Islet of Langerhans (tissue), 1 donor: ENCODE measurements around the gene FEV.
"Not testable (repeated sequence)": the region's sequence is repeated elsewhere in the genome, so short reads cannot be mapped to it uniquely, and the experiment has no call there.

Experiments
- FAIRE-seq: peaks from one replicate; lab custom pipeline; 2011; peaks lifted over from hg19 to GRCh38; lab: Jason Lieb, UNC

Gene FEV

DNA sequence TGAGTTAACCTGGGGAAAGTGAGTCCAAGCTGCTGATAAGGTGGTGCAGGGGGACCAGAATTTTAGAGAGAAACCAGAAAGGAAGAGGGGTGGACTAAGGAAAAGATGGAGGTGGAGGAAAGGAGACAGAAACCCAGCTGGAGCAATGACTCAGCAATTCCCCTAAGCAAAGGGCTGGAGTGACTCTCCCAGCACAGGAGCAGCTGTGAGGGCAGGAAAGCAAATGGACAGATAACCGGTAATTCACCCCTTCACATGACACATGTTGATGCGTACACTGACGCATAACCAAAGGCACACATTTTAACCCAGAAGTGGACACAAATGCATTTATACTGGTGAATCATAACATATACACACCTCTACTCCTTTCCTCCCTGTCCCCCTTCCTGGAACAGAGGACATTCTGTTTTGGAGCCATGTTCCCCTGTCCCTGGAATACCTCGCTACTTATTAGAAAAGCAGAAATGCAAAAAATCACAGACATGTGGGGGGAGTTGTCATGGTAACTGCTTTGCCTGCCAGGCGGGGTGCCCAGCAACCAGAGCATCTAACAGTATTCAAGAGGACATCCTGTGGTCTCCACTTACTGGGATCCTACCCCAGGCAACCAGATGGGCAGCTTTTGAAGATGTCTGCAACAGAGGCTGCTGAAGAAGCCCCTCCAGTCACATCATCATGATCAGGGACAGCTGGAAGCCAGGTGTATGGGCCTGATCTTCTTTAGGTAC, 20.8 kb downstream of the FEV start:
- peak; percentile 96 for FAIRE-seq

DNA sequence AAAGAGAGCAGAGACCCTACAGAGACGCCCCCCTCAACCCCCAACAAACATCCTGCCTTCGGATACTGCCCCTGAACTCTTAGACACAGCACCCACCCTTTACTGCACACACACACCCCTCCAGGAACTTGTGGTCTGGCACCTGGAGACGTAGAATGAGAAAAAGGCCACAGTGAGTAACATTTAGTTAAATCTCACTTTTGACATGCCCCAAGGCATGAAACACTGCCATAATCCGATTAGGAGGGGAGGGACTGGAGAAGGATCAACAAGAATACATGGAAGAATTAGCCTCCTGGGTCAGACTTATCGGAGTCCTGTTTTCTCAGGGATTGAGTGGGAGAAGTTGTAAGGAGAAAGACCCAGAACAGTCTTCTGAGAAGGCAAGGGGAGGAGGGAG, 21.4 kb downstream of the FEV start:
- FAIRE-seq: no peak

DNA sequence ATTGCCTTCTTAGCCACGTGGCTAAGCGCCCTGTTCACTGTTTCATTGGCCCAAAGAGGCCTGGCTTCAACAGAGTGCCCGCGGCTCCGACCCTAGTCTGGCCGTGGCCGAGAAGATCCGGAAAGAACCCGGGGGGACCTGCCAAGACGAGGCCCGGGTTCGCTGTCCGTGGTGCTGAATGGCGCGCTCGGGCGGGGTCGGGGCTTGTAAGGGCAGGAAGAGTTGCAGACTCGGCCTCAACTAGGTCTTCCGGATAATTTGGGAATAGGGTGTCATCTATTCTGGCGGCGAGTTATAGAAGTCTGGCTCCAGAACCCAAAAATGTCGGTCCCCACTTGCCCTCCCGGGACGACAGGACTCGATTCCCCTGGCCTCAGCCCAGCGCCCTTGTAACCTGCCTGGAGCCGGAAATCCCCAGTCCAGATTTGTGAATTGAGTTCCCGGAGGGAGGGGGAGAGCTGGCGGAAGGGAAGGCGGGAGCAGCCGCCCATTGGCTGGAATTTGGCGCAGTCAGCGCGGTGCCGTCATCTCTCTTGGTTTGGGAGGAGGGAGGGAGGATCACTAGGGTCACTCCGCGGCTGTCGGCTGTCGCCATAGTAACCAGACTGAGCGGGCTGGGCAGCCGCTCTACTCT, 22.0 kb downstream of the FEV start:
- peak; percentile 93 for FAIRE-seq

DNA sequence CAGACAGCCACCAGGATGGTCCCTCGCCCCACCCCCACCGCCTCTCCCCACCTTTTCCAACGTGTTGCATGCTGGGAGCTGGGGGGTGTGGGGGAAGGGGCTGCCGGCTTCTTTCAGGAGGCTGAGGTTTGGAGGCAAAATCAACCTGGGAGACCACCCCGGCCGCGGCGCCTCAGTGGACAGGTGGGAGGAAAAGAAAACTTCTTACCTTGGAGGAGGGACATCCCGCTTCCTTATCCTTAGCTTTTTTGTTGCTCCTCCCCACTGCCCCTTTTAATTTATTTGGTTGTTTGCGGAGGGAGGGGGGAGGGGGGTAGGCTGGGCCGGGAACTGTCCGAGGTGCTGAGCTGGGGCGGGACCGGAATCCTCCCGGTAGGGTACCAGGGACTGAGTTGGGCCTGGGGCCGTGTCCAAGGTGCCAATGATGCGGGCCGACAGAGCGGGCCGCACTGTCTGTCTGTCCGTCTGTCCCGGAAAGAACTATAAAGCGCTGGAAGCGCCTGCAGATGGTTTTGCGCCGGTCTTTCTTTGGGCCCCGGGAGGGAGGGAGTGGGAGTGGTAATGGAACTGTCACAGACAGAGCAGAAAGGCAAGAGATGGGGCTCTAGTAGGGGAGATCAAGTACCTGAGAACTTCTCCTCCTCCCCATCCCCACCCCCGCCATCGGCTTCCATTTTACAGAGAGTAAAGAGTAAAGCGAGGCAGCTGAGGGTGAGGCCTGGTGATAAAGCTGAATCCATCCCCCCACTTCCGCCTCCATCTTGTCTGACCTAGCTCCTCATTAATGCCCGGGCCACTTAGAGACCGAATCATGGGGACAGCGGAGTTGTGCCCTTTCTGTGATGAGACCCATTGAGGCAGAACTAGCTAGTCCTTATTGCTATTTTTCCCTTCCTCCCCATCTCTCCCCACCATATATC, 23.1 kb downstream of the FEV start:
- FAIRE-seq: no peak

DNA sequence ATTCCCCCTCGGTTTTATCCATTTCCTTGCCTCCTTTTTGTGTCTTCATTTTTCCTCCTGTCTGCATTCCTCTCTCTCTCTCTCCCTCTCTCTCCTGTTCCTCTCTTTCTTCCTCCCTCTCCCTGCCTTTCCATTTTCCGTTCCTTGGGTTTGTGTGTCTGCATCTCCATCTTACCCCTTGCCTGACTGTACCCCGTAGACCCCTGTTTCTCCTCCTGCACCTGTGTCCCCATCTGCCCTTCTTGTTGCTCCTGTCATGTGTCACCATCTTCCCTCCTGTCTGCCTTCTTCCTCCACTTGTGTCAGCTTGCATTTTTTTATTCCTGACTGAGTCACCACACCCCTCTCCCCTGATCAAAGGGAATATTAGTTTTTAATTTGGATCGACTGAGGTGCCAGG, 23.8 kb downstream of the FEV start:
- FAIRE-seq: no peak

DNA sequence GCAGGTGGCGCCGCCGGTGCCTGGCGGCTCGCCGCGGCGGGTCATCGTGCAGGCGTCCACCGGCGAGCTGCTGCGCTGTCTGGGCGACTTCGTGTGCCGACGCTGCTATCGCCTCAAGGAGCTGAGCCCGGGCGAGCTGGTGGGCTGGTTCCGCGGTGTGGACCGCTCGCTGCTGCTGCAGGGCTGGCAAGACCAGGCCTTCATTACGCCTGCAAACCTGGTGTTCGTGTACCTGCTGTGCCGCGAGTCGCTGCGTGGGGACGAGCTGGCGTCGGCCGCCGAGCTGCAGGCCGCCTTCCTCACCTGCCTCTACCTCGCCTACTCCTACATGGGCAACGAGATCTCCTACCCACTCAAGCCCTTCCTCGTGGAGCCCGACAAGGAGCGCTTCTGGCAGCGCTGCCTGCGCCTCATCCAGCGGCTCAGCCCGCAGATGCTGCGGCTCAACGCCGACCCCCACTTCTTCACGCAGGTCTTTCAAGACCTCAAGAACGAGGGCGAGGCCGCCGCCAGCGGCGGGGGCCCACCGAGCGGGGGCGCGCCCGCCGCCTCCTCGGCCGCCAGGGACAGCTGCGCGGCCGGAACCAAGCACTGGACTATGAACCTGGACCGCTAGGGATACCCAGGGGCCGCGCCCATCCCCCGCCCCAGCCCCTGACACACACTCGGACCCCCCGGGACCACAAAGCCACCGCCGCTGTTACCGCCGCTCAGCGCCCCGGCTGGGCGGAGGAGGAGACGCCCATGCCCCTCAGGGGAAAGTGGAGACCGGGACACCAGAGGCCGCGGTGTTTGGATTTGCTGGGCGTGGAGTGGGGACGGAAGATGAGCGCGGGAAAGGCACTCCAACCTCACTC, 24.4 kb downstream of the FEV start:
- no peak for FAIRE-seq

DNA sequence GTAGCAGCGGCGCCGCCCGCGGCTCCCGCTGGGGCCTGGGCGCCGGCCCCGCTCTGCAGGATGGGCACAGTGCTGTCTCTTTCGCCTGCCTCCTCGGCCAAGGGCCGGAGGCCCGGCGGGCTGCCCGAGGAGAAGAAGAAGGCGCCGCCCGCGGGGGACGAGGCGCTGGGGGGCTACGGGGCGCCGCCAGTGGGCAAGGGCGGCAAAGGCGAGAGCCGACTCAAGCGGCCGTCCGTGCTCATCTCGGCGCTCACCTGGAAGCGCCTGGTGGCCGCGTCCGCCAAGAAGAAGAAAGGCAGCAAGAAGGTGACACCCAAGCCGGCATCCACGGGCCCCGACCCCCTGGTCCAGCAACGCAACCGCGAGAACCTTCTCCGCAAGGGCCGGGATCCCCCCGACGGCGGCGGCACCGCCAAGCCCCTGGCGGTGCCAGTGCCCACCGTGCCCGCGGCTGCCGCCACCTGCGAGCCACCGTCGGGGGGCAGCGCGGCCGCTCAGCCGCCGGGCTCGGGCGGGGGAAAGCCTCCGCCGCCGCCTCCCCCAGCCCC, 25.1 kb downstream of the FEV start:
- no peak for FAIRE-seq

DNA sequence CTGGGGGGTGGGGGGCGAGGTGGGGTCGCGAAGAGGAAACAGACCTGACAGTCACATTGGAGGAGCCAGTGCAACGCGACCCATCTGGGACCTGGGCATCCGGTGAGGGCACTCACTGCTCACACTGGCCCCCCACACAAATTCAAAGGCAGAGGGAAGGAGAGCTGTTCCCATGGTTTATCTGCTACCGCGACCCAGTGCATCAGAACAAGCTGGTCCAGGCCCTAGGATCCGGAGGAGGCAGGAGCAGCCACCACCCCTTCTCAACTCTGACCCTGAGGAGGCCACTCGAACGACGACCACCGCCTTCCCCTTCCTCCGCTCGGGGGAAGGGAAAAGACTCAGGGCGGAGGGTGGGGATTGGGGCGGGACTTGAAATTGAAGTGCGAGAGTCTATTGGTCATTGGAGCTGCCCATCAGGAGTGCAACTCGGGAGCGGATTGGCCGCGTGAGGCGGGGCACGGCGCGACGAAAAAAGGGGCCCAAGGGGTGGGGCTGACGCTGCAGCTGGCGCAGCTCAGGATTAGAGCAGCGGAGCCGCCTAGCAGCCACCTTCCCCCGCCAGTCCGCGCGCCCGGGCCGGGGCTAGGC, 25.7 kb downstream of the FEV start, which contains the start of gene CDK5R2:
CDK5R2 (plus strand) TSS at position 526 of the 591 bp plus-strand sequence. CDS start 155 bp downstream, outside the sequence.
- FAIRE-seq: peak; percentile 56

DNA sequence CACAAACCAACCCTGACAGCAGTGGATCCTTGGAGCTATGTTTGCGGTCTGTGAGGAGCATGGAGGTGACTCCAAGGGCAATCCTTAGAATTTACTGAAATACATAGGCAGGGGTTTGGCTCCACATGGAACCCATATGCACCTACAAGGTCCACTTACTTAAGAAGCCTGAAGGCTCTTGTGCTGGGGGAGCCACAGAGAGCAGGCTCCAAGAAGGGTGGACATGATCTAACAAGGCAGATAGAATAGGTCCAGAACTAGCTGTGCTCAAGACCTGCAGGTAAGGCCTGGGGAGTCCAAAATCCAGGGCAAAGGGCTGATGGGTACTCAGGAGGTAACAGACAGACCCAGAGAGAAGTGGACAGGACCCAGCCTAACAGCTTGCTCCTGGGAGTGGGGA, 26.7 kb downstream of the FEV start:
- FAIRE-seq: no peak

DNA sequence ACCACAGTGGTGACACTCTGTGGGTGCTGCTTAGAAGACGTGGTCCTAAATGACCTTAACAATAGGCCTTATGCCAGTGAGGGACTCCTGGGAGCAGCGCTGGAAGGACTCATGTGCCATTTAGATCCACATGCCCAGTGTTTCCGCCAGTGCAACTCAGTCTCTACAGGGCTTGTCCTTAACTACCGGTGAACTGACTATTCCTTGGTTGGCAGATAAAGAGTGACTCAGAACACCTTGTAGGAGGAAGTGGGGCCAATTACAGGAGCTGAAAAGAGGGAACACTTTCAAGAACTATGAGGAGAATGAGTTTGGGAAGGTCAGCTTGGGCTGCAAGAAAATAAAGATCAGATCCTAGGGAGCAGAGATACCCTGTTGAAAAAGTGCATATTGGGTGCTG, 27.3 kb downstream of the FEV start:
- FAIRE-seq: no peak

DNA sequence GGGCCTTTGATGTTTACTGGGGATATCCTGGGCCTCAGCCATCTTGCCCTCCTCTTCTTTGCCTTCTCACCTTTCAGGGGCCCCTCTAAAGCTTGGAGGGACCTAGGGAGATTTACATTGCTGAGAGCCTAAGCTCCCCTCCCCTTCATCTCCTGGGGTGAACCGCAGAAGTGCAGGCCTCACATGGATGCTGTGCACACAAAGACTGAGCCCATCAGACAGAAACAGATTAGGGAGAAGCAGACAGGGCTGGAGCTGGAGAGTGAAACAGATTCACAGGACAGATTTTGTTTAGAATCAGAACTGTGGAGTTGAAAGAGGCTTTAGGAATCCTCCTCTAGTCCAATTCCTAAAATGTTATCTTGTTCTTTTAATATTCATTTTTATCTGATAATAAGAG, 28.9 kb downstream of the FEV start:
- no peak for FAIRE-seq

DNA sequence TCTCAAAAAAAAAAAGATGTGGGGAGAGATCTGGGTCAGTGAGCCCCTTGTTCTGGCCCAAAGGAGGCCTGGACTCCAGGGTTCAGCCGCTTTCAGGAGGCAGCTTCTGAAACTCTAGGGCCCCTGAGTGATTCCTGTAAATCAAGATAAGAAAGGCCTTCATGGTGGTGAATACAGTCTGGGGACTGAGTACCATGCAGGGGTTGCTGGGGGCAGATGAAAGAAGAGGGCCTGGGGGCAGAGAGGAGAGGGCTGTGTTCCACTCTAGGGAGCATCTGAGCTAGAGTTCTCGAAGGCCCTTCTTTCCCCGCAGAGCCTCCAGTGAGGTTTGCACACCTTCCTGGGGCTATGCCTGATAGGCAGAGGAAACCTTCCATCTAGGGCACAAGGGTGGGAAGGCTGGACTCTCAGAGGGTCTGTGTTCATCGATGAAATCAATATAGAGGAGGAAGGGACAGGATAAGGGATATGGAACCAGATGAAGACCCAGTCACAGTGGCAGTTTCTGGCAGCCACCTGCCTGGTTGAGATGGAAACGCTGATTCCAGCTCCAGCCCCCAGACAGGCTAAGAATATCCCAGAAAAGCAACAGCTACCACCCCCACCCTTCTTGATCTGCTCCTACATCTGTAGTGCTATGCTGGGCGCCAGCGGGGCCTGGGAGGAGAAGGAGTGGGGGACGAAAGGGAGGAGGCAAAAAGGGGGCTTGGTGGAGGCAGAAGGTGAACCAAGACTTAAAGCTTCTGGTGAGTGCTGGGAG, 30.3 kb downstream of the FEV start:
- no peak for FAIRE-seq

DNA sequence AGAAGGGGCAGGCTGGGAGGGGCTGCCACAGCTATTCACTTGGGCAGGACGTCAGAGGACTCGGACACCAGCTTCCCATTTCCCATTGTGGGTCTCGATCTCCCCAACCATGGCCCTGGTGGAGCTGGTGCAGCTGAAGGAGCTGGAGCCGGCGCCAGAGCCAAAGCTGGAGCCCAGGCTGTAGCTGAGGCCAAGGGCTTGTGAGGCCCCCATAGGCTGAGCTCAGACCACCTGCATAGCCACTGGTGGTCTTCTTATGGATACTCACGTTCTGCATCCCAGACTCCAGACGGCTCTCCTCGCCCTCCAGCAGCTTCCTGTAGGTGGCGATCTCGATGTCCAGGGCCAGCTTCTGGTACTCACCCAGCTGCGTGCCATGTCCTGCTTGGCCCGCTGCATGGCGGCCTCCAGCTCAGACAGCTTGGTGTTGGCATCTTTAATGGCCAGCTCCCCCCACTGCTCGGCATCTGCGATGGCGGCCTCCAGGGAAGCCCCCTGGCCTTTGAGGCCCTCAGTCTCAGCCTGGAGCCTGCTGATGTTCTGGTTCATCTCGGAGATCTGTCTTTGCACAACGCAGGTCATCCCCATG, 31.5 kb downstream of the FEV start:
- no peak for FAIRE-seq

DNA sequence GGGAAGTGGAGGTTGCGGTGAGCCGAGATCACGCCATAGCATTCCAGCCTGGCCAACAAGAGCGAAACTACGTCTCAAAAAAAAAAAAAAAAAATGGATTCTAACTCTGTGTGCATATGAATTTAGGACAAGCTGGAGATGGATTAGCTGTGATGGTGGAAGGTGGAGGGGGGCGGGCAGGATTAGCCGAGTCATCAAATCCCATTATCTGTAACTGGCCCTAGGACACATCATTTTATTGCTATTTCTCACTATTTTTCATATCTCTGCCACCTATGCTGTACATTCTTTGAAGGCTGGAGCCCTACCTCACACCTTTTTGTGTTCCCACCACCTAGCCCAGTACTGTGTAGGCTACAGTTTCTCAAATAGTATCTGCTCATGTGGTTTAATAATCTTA, 32.8 kb downstream of the FEV start:
- no peak for FAIRE-seq

DNA sequence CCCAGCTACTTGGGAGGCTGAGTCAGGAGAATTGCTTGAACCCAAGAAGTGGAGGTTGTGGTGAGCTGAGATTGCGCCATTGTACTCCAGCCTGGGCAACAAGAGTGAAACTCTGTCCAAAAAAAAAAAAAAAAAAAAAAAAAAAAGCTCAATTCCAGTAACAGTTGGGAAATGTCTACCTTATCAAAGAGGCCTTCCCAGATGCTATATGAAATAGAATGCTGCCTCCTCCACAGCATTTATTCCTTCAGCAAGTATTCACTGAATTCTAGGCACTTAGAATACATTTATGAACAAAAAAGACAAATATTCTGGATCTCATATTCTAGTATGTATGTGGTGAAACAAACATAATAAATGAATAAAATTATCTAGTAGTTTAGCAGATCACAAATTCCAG, 38.4 kb downstream of the FEV start:
- no peak for FAIRE-seq

DNA sequence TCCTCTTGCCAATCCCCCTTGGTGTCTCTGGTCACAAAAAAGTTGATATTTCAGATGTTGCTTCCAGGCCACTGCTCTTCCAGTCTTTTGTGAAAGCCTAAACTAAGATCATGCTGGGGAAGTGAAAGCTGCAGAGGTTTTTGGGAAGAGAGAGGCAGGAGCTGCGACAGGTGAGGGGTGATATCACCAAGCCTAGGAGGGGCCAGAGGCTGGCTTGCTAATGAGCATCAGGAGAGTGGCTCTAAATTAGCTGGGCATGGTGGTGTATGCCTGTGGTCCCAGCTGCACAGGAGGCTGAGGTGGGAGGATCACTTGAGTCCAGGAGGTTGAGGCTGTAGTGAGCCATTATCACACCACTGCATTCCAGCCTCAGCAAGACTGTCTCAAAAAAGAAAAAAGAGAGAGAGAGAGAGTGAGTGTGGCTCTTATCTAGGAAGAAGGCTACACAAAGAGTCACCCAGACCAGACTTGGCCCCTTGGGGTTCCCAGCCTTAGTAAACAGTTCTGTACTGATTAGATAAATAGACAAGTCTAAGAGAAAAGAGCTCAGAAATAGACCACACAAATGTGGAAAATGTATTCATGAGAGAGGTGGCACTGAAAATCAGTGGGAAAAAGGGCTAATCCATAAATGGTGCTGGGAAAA, 40.1 kb downstream of the FEV start:
- no peak for FAIRE-seq

DNA sequence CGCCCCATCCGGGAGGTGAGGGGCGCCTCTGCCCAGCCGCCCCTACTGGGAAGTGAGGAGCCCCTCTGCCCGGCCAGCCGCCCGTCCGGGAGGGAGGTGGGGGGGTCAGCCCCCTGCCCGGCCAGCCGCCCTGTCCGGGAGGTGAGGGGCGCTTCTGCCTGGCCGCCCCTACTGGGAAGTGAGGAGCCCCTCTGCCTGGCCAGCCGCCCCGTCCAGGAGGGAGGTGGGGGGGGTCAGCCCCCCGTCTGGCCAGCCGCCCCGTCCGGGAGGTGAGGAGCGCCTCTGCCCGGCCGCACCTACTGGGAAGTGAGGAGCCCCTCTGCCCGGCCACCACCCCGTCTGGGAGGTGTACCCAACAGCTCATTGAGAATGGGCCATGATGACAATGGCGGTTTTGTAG, 53.2 kb downstream of the FEV start:
- FAIRE-seq: not testable (repeated sequence)
